Dermis blood vessel endothelial cell (primary cell): ENCODE data around the gene SMIM38. TPM values are rescaled to one million over a fixed set of nuclear protein-coding genes. Genes with fewer than 3 reads are reported as not detected.

Experiments
- total RNA-seq: library from RNA; depleted of rRNA; stranded (reverse); fragments of >200 nt; gene quantifications from 2 replicates; pipeline ENCODE4 v1.2.3, GENCODE V29; 2014

The SMIM38 gene
- total RNA-seq, 1 donor from 2014 or later = 0.17 TPM

Other genes with a start within 250 kb of the SMIM38 start
- not detected in 2 replicates for gene MRGPRD, start 174.9 kb upstream of the SMIM38 start, total RNA-seq
- 0.05 and 0.17 TPM in 2 replicates for gene MRGPRF, start 142.7 kb upstream of the SMIM38 start, total RNA-seq
- 13.8 and 14.3 TPM in 2 replicates for gene TPCN2, start 107.0 kb upstream of the SMIM38 start, total RNA-seq
- 0.05 TPM in 1 of 2 replicates, not detected in the other for gene MYEOV, start 138.2 kb downstream of the SMIM38 start, total RNA-seq